Measurements from ENCODE around the gene LETM1. TPM values are rescaled to one million over a fixed set of nuclear protein-coding genes. Genes with fewer than 3 reads are reported as not detected.
A peak's percentile ranks its signal among the peaks of the same experiment; 100 is the strongest.

Gene LETM1
- total and polyA plus RNA-seq, 2 donors (not counting 1 experiment from before 2014, with no cell fraction given), result 28.5 to 45.1 TPM

DNA sequence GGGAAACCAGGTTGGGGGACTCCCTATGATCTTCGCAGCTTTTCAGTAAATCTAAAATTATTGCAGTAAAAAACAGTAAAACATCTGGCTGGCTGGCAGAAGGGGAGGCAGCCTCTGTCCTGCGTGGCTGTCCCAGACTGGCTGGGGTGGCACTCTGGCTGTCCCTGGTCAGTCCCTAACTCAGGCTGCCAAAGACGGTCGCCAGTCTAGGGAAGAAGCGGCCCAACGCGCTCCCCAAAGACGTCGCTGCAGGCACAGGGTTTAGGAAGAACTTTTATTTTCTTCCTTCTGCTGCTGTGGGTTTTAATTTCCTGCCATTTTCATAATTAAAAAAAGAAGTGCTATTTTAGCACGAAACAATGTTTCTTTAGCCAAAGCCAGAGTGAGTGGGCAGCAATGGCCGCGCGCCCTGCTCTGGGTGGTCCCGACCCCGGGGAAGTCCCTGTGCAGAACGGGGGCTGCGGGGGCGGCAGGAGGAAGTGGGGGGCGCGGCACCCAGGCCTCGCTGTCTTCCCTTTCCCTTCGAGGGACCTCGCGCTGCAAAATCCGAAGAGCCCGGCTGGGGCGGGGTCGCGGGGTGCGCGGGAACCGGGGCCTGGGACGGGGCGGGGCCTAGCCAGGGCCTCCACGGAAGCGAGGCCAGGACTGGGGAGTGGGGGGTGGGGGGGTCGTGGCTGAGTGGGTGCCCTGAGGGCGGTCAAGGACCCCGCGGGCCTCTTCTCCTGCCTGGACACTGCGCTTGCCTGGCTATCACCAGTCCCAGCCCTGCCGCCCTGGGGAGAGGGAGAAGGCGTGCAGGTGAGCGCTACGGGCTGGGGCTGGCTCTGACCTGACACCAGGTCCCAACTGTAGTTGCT is 6.3 kb upstream of the LETM1 start:
- WGBS (ENCODE audit: insufficient coverage), result 9% methylated on average over 23 of the region's 45 CpGs
- Histone ChIP-seq H4K20me1 (ENCODE audit: control insufficient read depth, insufficient read depth, low read length, poor library complexity, severe bottlenecking) (no peaks in the 10 kb centered on the region), H2AFZ (ENCODE audit: insufficient read depth, low read depth, low read length, poor library complexity, severe bottlenecking) (peak overlapping the region; percentile 66), H3K4me2 (replicated peaks; ENCODE audit: low read depth, low read length, poor library complexity, severe bottlenecking) (peak overlapping the region; percentile 89), H3K4me3 (ENCODE audit: control extremely low read depth in 1 of 5, extremely low read depth in 1 of 5, insufficient read depth in 1 of 5, low read depth in 2 of 5, low read length in 4 of 5) (peak overlapping the region in 4 of 5 experiments; percentile 32 to 61 (median 53)), H3K27me3 (replicated peaks in 1 of 4; ENCODE audit: control extremely low read depth in 1 of 4, control insufficient read depth in 3 of 4, insufficient read depth in 4 of 4, low read length in 3 of 4) (peaks cover 0 to 7% (median 2%) of the 10 kb centered on the region in 4 experiments), H3K36me3 (replicated peaks in 1 of 2; ENCODE audit: control extremely low read depth in 1 of 2, control insufficient read depth in 1 of 2, extremely low read depth in 1 of 2, insufficient read depth in 2 of 2, low read length in 1 of 2) (no peaks in the 10 kb centered on the region), H3K9ac (ENCODE audit: low read length) (peak overlapping the region; percentile 57), H3K9me3 (ENCODE audit: control extremely low read depth in 1 of 3, control insufficient read depth in 2 of 3, insufficient read depth in 1 of 3, low read length in 2 of 3) (no peaks in the 10 kb centered on the region), H3K27ac (ENCODE audit: low read length in 2 of 2) (peak overlapping the region in 1 of 2 donors; percentile 54), H3K4me1 (ENCODE audit: control insufficient read depth in 2 of 2, insufficient read depth in 2 of 2, low read length in 2 of 2) (peaks cover 12 to 19% of the 10 kb centered on the region in 2 donors), H3K79me2 (ENCODE audit: control insufficient read depth, insufficient read depth, low read length) (no peaks in the 10 kb centered on the region)
- Mint-ChIP-seq H3K4me1 (peaks cover 18% of the 10 kb centered on the region), H3K27ac (peak overlapping the region; percentile 75), H3K27me3 (no peaks in the 10 kb centered on the region), H3K4me3 (peak overlapping the region; percentile 83), H3K9me3 (ENCODE audit: insufficient read depth) (no peaks in the 10 kb centered on the region)
- ChIA-PET POLR2A (interaction anchor here (0.6 kb wide), 1 partner anchor 186 kb away, joined by 3 read pairs; no protein-coding TSS in a partner anchor), CTCF (interaction anchor here (1.3 to 2.1 kb wide), 2 partner anchors 37 kb away, joined by 7 to 8 read pairs; no protein-coding TSS in a partner anchor)
- ATAC-seq (ENCODE audit: low read depth), result peak; percentile 78
- DNase-seq, result no peak
- intact Hi-C loops (cut with micrococcal nuclease), result no loop called here
- no peak for TF ChIP-seq EZH2 (IDR thresholded peaks at IDR 0.05; ENCODE audit: borderline replicate concordance, insufficient read depth, low read depth, low read length, poor library complexity, severe bottlenecking)
- TF ChIP-seq, protein P1, sequence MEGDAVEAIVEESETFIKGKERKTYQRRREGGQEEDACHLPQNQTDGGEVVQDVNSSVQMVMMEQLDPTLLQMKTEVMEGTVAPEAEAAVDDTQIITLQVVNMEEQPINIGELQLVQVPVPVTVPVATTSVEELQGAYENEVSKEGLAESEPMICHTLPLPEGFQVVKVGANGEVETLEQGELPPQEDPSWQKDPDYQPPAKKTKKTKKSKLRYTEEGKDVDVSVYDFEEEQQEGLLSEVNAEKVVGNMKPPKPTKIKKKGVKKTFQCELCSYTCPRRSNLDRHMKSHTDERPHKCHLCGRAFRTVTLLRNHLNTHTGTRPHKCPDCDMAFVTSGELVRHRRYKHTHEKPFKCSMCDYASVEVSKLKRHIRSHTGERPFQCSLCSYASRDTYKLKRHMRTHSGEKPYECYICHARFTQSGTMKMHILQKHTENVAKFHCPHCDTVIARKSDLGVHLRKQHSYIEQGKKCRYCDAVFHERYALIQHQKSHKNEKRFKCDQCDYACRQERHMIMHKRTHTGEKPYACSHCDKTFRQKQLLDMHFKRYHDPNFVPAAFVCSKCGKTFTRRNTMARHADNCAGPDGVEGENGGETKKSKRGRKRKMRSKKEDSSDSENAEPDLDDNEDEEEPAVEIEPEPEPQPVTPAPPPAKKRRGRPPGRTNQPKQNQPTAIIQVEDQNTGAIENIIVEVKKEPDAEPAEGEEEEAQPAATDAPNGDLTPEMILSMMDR (IDR thresholded peaks at IDR 0.05), result no peak

DNA sequence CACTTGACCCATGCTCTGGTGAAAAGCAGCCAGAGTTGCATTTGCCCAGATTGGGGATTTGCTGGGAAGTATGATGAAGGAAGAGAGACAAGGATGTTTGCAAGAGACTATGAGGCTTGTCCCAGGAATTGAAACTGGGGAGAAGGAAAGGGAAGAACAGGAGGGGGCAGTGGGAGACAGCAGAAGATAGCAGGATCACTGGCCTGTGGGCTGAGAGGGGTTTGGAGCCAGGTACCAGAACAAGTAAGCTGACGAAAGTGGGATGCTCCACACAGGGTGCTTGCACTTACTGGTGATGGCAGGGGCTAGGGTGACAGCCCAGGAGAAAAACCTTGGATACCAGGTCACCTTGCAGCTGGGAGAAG is 3.4 kb upstream of the LETM1 start:
- Mint-ChIP-seq H3K9me3 (ENCODE audit: insufficient read depth) (no peaks in the 10 kb centered on the region), H3K4me3 (no peak overlapping the region), H3K4me1 (peaks cover 29% of the 10 kb centered on the region), H3K27me3 (no peaks in the 10 kb centered on the region), H3K27ac (no peak overlapping the region)
- ChIA-PET CTCF (interaction anchor here (0.9 kb wide), 1 partner anchor 40 kb away, joined by 3 read pairs; no protein-coding TSS in a partner anchor), POLR2A (no interaction called here)
- no peak for DNase-seq
- no peak overlapping the region for H3K9ac ChIP-seq (ENCODE audit: low read length)
- H4K20me1 ChIP-seq (ENCODE audit: control insufficient read depth, insufficient read depth, low read length, poor library complexity, severe bottlenecking), result peaks cover 6% of the 10 kb centered on the region
- no peak overlapping the region for H3K4me2 ChIP-seq (replicated peaks; ENCODE audit: low read depth, low read length, poor library complexity, severe bottlenecking)
- H3K9me3 ChIP-seq (ENCODE audit: control extremely low read depth in 1 of 3, control insufficient read depth in 2 of 3, insufficient read depth in 1 of 3, low read length in 2 of 3), result no peaks in the 10 kb centered on the region
- H3K4me1 ChIP-seq (ENCODE audit: control insufficient read depth in 2 of 2, insufficient read depth in 2 of 2, low read length in 2 of 2), result peaks cover 26 to 35% of the 10 kb centered on the region in 2 donors
- WGBS (ENCODE audit: insufficient coverage), result 85% methylated on average over 1 of the region's 1 CpG
- TF ChIP-seq, protein P1 (IDR thresholded peaks at IDR 0.05), result no peak
- no peak for TF ChIP-seq EZH2 (IDR thresholded peaks at IDR 0.05; ENCODE audit: borderline replicate concordance, insufficient read depth, low read depth, low read length, poor library complexity, severe bottlenecking)
- intact Hi-C loops (cut with micrococcal nuclease), result loop anchor here (5.0 kb wide), 3 partner anchors 277 to 1103 kb away; partner anchors contain the start of genes CFAP99, GRK4, NOP14 and ZFYVE28
- peaks cover 0 to 3% (median 0%) of the 10 kb centered on the region in 4 experiments for H3K27me3 ChIP-seq (replicated peaks in 1 of 4; ENCODE audit: control extremely low read depth in 1 of 4, control insufficient read depth in 3 of 4, insufficient read depth in 4 of 4, low read length in 3 of 4)
- H2AFZ ChIP-seq (ENCODE audit: insufficient read depth, low read depth, low read length, poor library complexity, severe bottlenecking), result no peak overlapping the region
- H3K79me2 ChIP-seq (ENCODE audit: control insufficient read depth, insufficient read depth, low read length), result peaks cover 12% of the 10 kb centered on the region
- ATAC-seq (ENCODE audit: low read depth), result no peak
- H3K4me3 ChIP-seq (ENCODE audit: control extremely low read depth in 1 of 5, extremely low read depth in 1 of 5, insufficient read depth in 1 of 5, low read depth in 2 of 5, low read length in 4 of 5), result no peak overlapping the region
- H3K36me3 ChIP-seq (replicated peaks in 1 of 2; ENCODE audit: control extremely low read depth in 1 of 2, control insufficient read depth in 1 of 2, extremely low read depth in 1 of 2, insufficient read depth in 2 of 2, low read length in 1 of 2), result no peaks in the 10 kb centered on the region
- no peak overlapping the region for H3K27ac ChIP-seq (ENCODE audit: low read length in 2 of 2)
